GM18861 (cell line): ENCODE results near the gene INSC.

ENCODE experiments used
- ATAC-seq: cut with Tn5 transposase; IDR thresholded peaks from one replicate; pipeline ENCODE4 v1.9.1; 2021; ENCODE audit not compliant: unreplicated experiment

The INSC gene

DNA sequence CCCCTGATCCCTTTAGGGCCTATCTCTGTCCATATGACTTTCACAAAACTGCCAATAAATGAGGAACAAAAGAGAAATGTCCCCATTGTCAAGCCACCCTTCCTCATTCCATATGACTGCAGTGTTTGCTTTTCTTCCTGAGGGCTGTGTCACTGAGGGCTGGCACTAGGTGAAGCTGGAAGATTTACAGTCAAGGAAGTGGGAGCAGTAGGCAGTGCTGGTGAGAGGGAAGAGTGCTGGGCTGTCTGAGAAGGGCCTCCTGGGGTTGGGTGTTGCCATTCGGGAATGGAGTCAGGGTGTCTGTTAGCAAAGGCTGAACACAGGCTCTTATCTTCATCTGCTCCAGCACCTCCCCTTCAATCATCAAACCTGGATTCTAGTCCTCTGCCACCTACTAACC lies 30.9 kb downstream of the INSC start:
- ATAC-seq: no peak

DNA sequence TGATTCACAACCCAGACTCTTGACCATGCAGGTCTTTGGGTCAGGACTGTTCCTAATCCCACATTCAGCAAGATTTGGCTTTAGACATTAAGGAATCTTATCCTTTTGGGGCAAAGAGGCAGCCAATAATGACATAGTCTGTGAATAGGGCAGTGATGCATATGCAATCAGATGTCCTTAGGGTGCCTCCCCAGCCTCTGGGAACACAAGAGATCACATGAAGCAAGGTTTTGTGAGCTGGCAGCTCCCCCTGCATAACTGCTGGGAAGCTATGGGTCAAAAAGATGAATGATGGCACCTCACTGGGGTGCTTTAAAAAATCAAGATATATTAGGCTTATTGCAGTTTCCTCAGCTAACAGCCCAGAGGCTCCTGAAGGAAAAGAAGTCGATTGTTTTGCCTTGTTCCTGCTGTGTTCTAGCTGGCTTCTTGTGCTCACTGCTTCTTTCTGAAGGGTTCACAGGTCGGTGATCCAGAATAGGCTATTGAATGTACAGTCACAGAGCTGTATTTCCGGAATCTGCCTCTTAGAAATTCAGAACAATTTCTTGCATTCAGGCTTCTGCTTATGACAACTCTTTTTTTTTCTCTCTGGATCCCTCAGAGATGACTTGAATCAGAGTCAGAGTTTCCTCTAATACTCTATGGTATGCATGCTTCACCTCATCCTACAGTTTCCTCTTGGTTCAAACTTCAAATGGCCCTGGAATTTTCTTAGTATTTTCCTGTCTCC lies 31.7 kb downstream of the INSC start:
- ATAC-seq: no peak

DNA sequence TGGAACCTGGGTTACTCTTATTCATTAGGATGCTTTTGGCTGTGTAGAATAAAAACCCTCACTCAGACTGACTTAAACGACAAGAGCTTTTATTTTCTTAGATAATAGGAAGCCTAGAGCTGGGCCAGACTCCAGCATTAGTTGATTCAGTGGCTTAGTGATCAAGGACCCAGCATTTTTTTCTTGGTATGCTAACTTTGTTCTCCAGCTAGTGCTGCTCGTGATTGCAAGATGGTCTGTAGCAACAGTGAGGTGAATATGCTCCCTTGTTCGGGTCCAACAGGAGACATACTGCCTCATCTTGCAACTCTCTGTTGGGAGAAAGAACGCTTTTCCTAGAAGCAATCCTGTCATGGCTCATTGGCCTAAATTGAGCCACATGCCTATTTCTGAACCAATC lies 33.4 kb downstream of the INSC start:
- no peak for ATAC-seq

DNA sequence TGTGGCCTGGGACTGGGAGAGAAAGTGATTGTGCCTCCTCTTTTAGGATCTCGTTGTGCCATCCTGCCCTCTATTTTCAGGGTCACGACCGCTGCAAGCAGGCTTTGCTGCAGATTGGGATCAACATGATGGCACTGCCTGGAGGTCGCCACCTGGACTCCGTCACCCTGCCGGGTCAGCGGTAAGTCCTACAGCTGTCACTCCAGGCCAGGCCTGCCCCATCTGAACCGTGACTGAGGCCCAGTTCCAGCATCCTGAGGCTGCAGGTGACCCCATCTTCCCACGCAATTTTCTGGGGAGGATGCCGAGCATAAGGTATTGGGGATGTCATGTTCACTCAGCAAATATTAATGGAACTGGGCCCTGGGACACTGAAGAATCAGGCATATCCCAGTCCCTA lies 34.3 kb downstream of the INSC start:
- no peak for ATAC-seq

DNA sequence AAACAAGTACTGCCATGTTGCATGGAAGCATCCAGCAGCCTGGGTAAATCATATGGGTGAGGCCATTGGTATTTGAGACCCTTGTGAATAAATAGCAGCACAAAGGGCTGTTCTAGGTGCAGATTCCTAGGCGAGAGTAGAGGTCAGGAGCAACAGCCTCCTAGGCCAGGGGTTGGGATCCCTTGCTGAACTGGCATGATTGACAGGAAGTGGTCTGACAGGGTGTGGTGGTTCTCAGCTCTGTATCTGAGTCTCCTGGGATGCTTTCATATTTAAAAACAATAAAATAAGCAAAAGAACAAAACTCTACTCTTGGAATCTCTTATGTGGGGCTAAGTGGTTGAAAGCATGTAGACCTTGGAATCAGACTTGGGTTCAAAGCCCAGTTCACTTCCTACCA lies 35.8 kb downstream of the INSC start:
- no peak for ATAC-seq

DNA sequence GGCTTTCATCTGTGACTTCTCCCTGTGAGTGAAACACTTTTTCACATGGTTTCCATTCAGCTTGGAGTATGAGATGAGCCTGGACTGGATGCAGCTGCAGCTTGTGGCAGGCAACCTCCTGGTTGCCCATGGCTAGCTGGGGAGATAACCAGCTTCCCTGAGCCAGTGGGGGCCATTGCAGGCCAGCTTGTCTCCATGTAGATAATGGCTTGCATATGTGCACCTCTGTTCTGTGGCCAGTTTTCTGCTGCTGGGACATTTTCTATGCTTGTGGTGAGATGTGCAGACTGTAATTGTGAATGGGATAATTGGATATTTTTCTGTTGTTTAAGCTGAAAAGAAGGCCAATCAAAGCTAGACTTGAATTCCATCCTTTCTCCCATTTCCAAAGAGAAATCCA lies 38.5 kb downstream of the INSC start:
- no peak for ATAC-seq

DNA sequence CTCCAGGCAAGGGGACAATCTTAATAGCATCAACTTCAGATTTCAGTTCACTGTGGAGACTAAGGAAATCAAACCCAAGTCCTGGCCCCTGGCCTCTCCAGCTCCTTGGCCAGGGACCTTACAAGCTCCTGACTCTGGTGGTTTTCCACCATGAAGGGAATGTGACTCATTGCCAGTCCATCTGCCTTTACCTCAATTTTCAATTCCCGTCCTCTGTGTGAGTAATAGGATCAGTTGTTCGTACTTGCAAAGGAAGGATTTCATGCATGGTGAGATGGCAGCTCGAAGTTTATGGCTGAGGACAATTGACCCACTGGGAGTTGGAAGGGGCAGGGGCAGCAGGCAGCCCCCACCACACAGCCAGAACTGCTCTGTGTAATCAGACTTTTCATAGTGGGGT lies 42.5 kb downstream of the INSC start:
- ATAC-seq: no peak

DNA sequence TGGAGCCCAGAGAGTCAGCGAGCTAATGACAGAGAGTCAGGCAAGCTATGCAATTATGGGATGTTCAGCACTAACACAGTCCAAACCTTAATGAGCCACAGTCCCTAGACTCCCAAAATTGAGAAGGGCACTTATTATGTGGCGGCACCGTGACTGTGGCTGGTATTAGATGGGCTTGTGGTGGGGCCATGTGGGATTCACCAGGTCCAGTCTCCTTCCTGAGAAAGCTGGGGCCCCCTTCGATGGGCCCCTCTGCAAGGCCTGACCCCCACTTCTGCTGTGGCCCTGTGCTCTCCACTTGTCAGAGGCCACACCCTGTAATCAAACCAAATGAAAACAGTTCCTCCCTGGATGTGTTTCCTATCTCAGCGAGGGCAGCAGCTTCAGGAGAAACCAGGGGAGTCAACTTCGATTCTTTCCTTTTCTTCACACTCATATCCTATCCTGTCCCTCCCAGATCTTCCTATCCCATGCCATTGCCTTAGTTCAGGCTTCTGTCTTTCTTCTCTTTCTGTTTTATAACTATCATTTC lies 42.9 kb downstream of the INSC start:
- ATAC-seq: no peak

DNA sequence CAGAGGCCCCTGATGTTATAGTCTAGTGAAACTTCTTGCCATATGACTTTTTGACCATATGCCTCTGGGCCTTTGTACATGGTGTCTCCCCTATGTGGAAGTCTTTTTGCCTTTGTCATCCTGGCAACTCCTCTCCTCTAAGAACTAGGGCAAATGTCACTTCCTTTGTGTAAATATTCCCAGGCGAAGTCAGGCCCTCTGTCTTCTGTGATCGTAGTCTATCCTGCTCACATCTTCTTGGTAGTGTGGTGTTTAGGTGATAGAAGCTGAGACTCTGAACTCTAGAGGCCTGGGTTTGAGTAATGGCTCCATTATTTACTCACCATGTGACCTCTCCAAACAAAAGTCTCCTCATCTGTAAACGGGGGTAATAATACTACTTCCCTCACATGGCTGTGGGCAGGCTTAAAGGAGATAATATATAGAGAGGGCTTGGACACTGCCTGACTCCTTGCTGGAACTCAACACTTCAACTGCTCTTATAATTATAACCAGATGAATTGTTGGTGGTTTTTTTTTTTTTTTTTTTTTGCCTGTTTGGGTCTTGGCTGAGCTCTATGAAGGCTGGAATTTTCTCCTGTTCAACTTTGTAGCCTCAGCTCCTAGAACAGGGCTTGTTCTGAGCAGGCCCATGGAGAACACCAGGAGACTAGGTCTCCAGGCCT lies 43.8 kb downstream of the INSC start:
- ATAC-seq: no peak

DNA sequence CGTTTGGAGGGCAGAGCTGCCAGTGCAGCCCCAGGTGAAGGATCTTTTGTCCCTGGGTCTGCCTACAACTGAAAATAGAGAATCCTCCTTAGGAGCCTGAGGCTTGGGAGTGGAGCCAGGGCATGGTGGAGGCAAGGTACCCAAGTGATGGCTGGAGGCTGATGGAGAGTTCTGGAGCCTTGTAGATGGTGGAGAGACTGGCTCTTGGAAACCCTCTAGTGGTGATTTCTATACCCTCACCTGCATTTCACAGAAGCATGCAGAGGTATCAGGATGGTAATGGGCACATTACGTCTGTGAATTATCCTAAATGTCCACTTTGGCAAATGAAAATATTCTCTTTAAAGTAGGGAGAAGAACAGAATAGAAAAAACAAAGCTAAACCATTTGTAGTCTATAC lies 44.4 kb downstream of the INSC start:
- peak; percentile 86 for ATAC-seq

DNA sequence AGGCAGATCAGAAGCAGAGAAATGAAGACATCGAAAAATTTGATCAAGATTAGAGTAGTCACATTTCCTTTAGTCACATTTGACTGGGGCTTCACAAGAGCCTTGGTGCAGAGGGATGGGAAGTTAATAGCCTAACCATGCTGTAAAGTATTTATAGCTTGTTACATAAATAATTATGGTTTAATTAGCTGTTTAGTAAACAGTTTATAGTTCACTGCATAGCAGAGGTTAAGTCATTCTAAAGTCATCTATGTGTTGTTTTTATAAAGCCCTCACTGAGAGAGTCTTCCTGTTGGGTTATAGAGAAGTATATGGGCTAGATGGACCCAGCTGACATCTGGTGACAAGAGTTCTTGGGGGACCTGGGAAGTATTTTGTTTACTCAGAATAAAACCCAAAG lies 47.1 kb downstream of the INSC start:
- ATAC-seq: no peak

DNA sequence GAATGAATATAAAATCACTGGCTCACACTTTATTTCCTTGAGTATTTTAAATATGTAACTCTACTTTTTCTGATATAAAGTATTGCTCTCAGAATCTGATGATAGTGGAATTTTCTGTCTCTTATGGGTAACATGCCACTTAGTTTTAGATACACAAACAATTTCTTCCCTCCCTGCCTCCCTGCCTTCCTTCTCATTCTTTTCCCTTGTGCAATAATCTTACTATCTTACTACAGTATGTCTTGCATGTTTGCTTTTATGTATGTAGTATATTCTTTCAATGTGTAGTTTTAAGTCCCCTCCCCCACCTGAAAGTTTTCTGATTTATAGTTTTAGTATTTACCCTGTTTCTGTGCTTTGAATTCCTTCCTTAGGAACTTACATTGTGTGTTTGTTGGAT lies 48.4 kb downstream of the INSC start:
- no peak for ATAC-seq

DNA sequence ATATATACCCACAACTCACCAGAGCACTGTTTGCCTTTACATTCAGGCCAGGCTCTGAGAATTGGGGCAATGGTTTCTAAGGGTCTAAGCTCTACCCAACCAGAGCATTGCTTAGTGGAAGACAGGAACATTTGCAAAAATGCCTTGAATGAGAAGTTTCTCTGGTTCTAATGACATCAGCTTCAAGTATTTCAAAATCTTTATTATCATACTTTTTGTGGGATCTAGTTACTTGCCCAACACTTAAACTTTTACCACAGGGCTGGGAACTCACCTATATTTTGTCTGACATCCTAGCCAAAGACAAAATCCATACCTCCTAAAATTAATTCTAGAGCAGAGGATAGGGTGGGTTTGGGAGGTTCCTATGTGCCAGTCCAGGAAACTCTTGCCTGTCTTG lies 51.5 kb downstream of the INSC start:
- ATAC-seq: no peak

DNA sequence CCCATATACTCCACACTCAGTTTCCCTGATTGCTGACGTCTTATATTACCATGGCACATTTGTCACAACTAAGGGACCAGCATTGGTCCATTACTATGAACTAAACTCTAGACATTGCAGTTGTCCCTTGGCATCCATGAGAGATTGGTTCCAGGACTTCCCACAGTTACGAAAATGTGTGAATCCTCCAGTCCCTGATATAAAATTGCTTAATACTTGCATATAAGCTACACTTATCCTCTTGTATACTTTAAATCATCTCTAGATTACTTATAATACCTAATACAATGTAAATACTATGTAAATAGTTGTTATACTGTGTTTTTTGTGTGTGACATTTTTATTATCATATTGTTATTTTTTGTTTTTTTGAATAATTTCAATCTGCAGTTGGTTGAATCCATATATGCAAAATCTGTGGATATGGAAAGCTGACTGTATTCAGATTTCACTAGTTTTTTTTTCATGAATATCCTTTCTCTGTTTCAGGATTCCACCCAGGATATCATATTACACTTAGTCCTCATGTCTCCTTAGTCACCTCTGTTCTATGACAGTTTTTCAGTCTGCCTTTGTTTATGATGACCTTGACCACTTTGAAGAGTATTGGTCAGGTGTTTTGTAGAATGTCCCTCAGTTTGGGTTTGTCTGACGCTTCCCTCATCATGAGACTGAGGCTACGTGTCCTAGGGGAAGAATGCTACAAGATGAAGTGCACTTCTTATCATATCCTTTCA lies 55.3 kb downstream of the INSC start:
- no peak for ATAC-seq

DNA sequence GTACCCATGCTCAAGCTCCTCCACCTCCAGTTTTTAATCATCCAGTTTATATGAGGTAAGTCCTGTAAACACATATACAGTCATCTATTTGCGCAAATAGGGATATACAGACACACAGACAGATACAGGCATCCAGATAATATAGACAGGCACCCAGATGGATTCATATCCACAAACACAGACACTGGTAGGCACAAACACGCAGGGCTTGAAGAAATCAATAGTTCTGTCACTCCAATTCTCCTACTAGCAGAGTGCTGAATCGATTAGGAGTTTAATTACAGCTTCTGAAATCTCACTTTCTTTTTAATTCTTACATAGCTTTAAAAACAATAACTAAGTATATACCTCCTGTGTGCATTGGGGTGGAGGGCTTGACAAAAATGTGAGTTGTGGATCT lies 56.0 kb downstream of the INSC start:
- no peak for ATAC-seq

DNA sequence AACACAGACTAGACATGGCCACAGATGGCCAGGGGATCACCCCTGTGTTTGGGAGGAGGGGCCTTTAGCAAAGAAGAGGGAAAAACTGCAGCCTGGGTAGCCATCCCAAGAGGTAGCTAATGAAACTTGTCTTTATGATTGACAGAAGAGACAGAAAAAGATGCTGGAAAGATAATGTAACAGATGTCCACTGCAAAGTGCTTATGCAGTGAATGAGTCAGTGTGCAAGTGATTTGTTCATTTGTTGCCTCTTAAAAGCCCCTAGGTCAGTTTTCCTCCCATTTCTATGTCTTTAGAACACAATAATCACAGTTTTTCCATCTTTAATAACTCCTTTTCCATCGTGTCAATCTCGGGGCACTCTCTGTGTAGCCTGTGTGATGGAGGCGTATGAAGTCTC lies 57.2 kb downstream of the INSC start:
- ATAC-seq: no peak

DNA sequence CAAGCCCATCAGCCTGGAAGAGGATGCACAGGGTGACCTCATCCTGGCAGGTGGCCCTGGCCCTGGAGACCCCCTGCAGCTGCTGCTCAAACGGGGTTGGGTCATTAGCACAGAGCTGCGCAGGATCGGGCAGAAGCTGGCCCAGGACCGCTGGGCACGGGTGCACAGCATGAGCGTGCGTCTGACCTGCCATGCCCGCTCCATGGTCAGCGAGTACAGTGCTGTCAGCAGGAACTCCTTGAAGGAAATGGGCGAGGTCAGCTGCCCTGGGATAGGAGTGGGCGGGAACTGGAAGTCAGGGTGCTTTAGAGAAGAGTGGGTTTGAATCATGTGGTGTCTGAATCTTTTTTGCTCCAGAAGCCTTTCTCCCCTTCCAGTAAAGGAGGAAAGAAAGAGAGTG lies 61.1 kb downstream of the INSC start:
- no peak for ATAC-seq

DNA sequence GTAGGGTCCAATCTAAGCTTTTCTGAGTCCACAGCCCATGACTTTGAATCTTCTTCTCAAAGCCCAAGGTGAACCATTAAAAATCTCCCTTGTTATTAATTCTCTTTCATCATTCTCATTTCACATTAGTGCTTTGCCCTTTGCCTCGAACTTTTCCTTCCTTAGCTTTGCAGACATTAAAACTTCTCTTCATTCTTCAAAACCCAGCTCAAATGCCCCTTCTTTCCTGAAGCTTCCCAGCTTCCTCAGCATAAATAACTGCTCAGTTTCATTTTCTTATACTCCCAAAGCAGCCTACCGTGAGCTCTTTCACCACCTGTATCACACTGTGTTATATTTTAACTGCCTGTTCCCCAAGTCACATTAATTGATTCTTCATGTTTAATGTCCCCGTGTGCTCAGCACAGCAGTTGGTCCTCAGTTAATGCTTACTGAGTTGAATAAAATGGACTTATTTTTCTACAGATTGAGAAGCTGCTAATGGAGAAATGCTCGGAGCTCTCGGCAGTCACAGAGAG lies 62.0 kb downstream of the INSC start:
- no peak for ATAC-seq

DNA sequence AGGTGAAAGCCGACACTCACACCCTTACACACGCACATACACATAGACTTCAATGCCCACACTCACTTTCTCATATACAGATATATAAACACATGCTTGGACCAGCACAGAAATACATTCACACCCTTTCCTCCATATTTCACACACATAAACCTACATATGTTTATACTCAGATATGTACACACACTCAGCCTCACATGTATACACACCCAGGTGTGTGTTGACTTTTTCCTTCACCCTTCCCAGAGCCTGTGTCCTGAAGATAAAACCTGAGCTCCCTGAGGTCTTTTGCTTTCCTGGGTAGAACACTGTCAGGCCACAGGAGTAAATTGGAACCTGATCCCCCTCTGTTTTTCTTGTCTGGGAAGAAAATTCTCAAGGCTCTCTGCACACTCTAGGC lies 62.8 kb downstream of the INSC start:
- ATAC-seq: no peak

DNA sequence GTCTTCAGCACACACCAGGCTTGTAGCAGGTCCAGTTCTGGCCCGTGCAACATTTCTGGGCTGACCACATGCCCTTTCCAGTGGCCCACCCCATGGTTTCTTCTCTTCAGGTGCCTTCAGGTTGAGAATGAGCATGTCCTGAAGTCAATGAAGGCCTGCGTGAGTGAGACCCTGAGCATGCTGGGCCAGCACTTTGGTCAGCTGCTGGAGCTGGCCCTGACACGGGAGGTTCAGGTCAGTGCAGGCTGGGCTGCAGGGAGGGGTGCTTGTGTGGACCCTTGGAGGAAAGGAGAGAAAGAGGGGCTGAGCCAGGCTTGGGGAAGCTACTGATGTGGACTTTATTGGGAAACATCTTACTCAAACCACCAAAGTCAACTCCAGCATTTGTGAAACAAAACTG lies 63.5 kb downstream of the INSC start:
- ATAC-seq: no peak

DNA sequence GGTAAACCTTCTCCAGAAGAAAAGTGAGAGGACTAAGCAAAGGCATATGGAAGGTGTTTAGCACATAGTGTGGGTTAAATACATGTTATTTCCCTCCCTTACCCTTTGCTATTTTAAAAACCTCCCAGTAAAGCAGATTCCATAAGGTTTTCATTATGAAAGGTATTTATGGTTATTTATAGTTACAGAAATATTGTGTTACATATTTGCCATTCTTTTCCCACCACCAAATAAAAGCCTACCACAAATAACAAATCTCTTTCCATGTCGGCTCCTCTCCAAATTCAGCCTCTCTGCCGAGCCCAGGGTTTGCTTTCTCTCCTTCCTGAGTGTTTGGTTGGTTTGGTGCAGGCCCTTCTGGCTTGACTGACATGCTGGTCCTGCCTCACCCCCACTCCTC lies 64.4 kb downstream of the INSC start:
- ATAC-seq: no peak
